Umbilical cord (tissue), 2 donors: Measurements from ENCODE around the gene ZFP37. TPM values are rescaled to one million over a fixed set of nuclear protein-coding genes. Genes with fewer than 3 reads are reported as not detected.
"Not testable (repeated sequence)": the region's sequence is repeated elsewhere in the genome, so short reads cannot be mapped to it uniquely, and the experiment has no call there.

ENCODE experiments used
- DNase-seq: peaks from one replicate; pipeline ENCODE4 v3.0.0-alpha.2; 2015; ENCODE audit warnings: low spot score
- total RNA-seq: library from RNA; depleted of rRNA; stranded (reverse); fragments of >200 nt; gene quantifications from one replicate; pipeline ENCODE4 v1.2.3, GENCODE V29; 2014; ENCODE audit warnings: low replicate concordance; ENCODE audit not compliant: insufficient read depth

Gene ZFP37
- 7.9 TPM for total RNA-seq

DNA sequence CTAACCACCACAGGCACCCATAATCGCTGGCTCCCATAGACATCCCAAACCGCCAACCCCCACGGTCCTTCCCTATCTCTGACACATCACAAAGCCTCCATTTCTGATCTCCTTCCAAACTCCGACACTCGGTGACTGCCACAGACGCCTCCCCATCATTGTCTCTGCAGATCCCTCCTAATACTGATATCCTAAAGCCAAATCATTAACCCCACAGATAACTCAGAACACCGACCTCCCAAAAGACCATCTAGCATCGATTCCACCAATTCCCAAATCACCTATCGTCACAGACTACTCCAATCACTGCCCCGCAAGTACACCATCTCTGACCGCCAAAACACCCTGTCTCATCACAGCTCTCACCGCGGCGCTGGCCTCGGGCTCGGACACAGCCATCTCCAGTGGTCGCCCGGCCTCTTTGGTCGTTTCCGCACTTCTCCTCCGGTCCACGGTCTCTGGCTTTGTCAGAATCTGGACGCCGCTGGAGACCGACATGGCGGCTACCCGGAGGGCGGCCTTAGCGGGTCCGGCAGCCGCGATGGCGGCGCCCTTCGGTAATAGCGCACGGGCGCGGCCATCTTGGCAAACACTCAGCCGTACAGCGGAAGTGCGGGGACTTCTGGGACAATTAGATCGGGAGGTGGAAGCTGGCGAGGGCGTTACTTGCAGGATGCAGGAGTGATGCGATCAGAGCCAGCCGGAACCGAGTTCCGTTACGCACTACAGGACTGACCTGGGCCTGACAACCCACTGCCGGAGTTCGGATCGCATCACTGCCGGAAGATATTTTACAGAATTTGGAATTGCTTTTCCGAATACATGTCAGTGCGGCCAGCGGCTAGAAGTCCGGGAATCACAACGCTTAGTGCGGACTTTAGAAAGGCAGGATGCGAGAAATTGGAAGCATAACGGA is at the start of gene ZFP37:
ZFP37 (minus strand) TSS at position 534 of the 916 bp plus-strand sequence; CDS start at position 498, 36 bp downstream.
- DNase-seq: peak; percentile 97

DNA sequence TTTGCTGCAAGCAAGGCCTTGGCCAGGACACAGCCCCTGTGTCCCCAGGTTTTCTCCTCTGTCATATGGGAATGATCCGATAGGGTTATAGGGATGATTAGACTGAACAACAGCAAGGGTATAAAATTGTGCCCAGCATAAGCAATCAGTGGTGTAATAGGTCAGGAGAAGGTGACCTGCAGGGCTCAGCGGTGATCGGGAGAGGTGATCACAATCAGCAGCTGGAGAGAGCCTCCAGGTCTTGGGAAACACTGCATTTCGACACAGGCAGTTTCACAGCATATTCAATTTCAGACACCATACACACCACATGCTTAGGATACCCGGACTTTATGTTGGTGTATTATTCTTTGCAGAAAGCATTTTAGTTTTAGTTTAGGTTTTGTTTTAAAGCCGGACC is 48.8 kb upstream of the ZFP37 start:
- not testable (repeated sequence) for DNase-seq

DNA sequence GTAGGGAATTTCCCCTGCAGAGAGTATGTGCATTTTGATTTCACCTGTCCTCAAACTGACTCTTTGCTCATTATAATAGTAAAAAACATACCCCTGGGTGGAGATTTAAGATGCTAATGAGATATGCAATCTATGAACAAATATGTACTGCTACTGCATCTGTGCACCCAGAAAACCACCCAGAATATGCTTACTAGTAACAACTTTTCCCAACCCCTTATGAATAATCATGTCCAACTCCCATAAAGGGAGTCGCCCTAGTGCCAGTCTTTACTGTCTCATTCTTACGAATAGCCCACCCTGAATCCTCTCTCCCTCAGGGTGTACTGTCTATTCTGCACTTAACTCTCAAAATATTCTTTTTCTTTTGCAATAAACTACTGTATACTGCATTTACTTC is 39.0 kb upstream of the ZFP37 start:
- DNase-seq: no peak

DNA sequence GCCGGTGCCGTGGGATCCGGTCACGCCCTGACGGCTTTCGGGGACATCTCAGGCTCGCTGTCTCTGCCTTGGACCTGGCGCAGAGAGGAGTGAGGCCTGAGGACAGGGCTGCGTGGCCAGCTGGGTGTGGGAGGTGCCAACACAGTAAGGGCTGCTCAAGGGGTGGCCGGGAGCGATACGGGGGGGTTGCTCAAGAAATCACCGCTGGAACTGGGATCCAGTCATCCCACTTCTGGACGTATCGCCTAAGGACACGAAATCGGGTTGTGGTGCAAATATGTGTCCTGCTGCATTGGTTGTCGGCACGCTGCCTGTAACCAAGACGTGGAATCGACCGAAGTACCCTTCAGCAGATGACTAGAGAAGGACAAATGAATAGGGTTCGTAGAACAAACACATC is 33.4 kb upstream of the ZFP37 start:
- DNase-seq: not testable (repeated sequence)

DNA sequence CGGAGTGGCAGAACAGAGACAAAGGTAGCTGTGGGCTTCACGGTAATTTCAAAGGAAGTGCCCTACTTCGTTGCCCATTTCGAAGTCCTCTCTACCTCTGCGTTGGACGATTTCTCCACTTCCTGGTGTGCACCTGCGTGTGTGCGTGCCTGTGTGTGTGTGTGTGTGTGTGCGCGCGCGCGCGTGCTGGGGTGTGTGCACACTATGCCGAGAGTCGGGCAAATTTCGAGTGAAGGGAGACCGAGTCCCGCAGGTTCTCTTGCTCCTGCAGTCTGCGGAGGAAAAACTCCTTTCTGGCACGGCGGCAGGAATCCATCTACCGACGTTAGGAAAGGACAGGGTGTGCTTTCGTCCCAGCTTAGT is 32.6 kb upstream of the ZFP37 start:
- DNase-seq: not testable (repeated sequence)

DNA sequence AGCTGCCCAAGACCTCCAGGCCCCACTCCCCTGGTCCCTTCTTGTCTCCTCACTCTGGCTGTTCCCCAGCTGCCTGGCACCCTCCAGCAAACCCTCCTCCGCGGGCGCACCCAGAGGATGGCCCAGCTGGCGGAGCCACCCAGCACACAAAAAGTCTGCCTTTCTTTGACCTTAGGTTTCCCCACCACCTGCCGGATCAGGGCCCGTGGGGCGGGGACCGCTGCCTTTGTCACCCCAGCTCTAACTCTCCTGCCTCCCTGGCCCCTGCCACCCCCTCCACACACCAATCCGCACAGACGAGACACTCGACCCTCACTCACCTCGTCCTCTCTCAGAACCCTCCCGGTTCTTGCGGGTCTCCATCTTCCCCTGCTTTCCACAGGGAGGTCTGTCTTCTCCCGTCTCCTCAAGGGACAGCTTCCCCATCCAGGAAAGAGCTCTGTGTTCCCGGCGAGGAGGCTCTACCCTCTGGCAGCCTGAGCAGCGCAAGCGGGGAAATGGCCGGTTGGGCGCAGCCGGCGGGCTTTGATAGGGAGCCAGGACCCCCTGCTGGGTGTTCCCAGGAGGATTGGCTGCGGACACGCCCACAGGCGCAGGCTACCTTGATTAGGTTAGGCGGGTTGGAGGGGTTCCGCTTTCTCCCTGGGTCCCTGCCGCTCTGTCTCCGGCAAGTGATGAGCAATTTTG is 32.1 kb upstream of the ZFP37 start:
- not testable (repeated sequence) for DNase-seq

GRCh38 chr9:113062932-113063310 is 6.4 kb upstream of the ZFP37 start:
- not testable (repeated sequence) for DNase-seq

DNA sequence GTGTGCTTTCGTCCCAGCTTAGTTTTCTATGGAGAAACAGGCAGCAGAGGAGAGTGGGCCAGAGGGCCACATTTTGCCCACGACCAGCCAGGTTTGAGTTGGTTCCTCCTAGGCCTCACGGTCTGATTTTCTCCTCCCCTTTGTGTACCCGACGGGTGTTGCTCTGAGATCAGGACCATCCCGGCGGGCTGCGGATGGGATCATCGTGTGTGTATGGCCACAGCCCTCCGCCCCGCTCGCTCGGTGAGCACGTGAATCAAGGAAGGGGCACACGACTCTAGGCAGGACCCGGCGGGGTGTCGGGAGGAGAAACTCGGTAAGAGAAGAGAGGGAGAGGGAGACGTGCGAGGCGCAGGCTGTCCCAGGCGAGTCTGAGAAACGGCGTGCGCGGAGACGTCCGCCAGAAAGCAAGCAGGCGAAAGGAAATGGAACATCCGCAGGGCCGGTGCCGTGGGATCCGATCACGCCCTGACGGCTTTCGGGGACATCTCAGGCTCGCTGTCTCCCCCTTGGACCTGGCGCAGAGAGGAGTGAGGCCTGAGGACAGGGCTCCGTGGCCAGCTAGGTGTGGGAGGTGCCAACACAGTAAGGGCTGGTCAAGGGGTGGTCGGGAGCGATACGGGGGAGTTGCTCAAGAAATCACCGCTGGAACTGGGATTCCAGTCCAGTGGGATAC is 5.9 kb upstream of the ZFP37 start:
- not testable (repeated sequence) for DNase-seq

DNA sequence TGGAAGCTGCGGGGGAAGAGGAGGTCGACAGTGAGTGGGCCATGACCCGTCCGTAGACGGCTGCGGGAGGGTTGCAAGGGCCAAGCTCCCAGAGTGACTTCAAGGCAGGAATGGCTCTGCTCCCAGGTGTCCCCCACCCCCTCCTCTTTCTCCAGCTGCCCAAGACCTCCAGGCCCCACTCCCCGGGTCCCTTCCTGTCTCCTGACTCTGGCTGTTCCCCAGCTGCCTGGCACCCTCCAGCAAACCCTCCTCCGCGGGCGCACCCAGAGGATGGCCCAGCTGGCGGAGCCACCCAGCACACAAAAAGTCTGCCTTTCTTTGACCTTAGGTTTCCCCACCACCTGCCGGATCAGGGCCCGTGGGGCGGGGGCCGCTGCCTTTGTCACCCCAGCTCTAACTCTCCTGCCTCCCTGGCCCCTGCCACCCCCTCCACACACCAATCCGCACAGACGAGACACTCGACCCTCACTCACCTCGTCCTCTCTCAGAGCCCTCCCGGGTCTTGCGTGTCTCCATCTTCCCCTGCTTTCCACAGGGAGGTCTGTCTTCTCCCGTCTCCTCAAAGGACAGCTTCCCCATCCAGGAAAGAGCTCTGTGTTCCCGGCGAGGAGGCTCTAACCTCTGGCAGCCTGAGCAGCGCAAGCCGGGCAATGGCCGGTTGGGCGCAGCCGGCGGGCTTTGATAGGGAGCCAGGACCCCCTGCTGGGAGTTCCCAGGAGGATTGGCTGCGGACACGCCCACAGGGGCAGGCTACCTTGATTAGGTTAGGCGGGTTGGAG is 4.7 kb upstream of the ZFP37 start:
- not testable (repeated sequence) for DNase-seq

DNA sequence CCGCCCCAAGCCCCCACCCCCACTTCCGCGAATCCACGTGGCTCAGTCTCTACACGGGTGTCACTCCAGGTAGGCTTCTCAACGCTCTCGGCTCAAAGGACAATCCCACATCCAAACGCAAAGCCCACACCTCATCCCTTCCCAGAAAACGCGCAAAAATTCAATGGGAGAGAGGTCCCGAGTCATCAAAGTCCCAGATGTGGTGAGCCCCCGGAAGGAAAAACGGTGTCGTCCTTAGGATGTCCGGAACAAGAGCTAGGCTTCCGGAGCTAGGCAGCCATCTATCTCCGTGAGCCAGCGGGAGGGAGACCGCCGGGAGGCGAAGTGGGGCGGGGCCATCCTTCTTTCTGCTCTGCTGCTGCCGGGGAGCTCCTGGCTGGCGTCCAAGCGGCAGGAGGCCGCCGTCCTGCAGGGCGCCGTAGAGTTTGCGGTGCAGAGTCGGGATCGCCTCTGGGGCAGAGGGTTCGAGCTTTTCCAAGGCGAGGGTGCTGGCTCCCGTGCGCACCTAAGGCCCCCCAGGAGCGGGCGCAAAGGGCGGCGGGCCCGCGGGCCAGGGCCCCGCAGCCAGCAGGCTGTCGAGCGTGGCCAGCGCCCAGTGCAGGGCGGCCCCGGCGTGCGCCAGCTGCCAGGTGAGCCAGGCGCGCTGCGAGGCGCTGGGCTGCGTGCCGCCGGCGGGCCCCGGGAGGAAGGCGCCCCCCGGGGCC is 3.2 kb upstream of the ZFP37 start:
- peak; percentile 1 for DNase-seq

- DNase-seq: peak; percentile 2
Measured at GRCh38 chr9:113057193-113057592, 669 bp upstream of the ZFP37 start.

GRCh38 chr9:113042884-113043657 is 13.5 kb downstream of the ZFP37 start:
- DNase-seq: no peak

- DNase-seq: no peak
Measured at GRCh38 chr9:113026200-113026599, 30.3 kb downstream of the ZFP37 start.

DNA sequence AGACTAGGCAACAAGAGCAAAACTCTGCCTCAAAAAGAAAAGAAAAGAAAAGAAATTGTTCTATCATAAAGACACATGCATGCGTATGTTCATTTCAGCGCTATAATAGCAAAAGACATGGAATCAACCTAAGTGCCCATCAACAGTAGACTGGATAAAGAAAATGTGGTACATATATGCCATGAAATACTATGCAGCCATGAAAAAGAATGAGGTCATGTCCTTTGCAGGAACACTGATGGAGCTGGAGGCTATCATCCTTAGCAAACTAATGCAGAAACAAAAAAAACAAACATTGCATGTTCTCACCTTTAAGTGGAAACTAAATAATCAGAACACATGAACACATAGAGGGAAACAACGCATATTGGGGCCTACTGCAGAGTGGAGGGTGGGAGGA is 38.3 kb downstream of the ZFP37 start:
- no peak for DNase-seq

GRCh38 chr9:113012492-113012891 is 44.0 kb downstream of the ZFP37 start:
- no peak for DNase-seq

- peak; percentile 74 for DNase-seq
Measured at GRCh38 chr9:113011911-113012381, 44.6 kb downstream of the ZFP37 start, which contains the start of gene ZNF883. ZNF883 (minus strand) TSS chr9:113012192.

GRCh38 chr9:113005777-113006176 is 50.7 kb downstream of the ZFP37 start:
- no peak for DNase-seq

DNA sequence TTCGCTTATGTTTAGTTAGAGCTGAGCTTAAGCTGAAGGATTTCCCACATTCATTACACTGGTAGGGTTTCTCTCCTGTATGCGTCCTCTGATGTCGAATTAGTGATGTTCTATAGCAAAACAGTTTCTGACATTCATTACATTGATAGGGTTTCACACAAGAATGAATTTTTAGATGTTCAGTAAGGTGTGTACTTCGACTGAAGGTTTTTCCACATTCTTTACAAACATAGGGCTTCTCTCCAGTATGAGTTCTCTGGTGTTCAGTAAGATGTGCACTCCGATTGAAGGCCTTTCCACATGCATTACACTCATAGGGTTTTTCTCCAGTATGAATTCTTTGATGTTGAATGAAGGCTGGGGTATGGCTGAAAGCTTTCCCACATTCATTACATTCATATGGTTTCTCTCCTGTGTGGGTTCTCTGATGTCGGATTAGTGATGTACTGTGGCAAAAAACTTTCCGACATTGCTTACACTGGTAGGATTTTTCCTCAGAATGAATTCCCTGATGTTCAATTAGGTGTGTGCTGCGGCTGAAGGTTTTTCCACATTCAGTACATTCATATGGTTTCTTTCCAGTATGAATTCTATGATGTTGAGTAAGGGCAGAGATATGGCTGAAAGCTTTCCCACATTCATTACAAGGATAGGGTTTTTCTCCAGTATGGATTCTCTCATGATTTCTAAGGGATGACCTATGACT is 59.1 kb downstream of the ZFP37 start:
- no peak for DNase-seq
